Measurements from ENCODE around the gene VPS13D.

VPS13D gene

DNA sequence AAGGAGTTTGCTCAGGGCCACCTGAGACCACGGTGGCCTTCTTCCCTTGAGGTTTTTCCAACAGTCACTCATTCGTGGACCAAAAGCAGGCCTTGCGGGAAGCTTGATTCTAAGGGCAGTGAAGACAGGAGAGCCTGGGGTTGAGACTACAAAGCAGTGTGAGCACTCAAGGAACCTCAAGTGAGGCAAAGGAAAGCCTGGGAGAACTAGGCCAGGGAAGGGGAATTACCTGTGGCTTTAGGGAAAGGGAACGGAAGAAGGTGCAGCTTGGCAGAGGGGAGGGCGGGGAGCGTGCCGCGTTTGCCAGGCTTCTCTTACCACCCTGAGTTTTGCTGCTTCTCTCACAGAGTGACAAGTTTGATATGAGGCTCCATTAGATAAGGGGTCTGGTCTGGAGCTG, 273.9 kb downstream of the VPS13D start:
- H3K4me3 ChIP-seq (ENCODE audit: low read depth, low read length), result no peak overlapping the region
- DNase-seq (ENCODE audit: low read depth), result no peak
- no peak for TF ChIP-seq CTCF (IDR thresholded peaks at IDR 0.05; ENCODE audit: control insufficient read depth, extremely low read depth, insufficient read depth)

DNA sequence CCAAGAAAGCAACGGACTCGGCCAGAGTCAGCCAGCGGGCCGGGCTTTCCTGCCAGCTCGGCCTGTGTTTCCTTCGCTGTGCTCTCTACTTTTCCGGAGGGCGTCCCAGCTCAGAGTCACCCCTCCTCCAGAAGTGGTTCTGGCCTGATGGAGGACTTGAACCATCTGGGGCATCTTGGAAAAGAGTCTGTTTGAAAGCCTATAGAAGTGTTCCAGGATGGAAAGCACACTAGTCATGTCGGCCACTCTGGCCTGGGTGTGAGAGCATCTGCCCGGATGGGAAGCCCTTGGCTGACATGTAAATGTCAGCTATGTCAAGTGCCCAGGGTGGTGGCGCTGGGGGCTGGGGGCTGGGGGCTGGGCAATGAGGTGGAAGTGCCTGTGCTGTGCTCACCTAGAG, 274.8 kb downstream of the VPS13D start:
- TF ChIP-seq CTCF (IDR thresholded peaks at IDR 0.05; ENCODE audit: control insufficient read depth, extremely low read depth, insufficient read depth), result no peak
- DNase-seq (ENCODE audit: low read depth), result no peak
- no peak overlapping the region for H3K4me3 ChIP-seq (ENCODE audit: low read depth, low read length)

DNA sequence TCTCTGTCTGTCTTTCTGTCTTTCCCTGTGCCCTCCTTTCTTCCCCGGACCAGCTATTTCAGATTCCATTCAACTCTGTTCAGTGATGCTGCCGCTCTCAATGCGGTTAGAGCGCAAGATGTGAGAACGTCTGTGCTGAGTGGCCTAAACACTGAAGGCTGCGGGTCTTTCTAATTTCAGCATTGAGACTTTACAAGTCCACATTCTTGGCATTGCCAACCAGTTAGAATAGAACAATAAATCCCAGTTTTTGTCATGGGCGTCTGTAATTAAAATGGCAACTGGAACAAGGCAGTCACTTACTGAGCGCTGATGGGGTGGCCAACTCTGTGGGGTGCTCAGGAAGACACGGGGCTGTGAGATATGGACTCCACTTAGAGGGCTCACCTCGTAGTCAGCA, 275.4 kb downstream of the VPS13D start:
- H3K4me3 ChIP-seq (ENCODE audit: low read depth, low read length), result no peak overlapping the region
- DNase-seq (ENCODE audit: low read depth), result no peak
- TF ChIP-seq CTCF (IDR thresholded peaks at IDR 0.05; ENCODE audit: control insufficient read depth, extremely low read depth, insufficient read depth), result no peak

DNA sequence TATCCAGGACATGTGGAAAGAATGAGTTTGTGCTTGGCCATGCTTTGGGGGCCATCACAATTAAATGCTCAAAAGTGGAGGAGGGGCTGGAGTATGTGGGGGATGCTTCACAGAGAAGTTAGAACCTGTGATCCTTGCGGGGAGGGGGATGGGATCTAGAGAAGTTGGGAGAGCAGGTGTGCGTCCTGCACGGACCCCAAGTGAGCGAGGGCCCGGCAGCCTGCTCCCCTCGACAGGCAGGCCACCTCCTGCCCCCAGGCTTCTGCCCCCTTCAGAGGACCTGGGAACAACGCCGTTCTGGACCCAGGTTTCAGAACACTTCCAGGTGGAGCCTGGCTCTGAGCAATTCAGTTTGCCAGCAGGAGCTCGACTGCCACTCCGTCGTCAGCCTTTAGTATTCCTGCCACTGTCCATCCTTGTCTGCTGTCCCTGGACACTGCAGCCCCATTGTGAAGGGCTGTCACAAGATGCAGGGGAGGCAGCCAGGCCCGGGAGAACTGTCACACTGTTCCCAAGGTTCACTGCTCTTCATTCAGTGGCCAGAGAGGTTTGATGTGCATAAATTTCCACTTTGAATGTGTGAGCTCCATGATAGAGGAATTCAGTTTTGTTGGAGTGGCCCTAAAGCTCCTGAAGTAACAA, 275.9 kb downstream of the VPS13D start:
- DNase-seq (ENCODE audit: low read depth), result no peak
- TF ChIP-seq CTCF (IDR thresholded peaks at IDR 0.05; ENCODE audit: control insufficient read depth, extremely low read depth, insufficient read depth), result no peak
- no peak overlapping the region for H3K4me3 ChIP-seq (ENCODE audit: low read depth, low read length)

- TF ChIP-seq CTCF (IDR thresholded peaks at IDR 0.05; ENCODE audit: control insufficient read depth, extremely low read depth, insufficient read depth), result no peak
- no peak overlapping the region for H3K4me3 ChIP-seq (ENCODE audit: low read depth, low read length)
- DNase-seq (ENCODE audit: low read depth), result no peak
These were observed 276.8 kb downstream of the VPS13D start for GRCh38 chr1:12506281-12507280.

DNA sequence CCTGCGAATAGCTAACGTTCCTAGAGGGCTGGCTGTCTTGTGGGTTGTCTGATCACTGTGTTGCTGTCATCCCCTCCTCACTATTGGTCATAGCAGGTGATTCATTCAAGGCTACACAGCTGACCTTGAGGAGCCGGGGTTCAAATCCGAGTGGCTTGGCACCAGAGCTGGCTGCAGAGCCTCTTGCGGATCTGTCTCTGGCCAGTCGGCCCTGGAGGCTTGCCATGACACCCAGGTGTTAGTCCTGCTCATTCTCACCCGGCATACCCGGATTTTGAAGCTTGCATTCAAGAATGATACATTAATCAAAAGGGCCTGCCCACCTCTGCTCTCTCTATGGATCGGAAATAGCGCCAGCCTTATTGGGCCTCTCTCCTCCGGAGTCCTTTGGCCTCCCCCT, 277.8 kb downstream of the VPS13D start:
- no peak overlapping the region for H3K4me3 ChIP-seq (ENCODE audit: low read depth, low read length)
- DNase-seq (ENCODE audit: low read depth), result no peak
- no peak for TF ChIP-seq CTCF (IDR thresholded peaks at IDR 0.05; ENCODE audit: control insufficient read depth, extremely low read depth, insufficient read depth)

Data from LNCaP clone FGC (cell line).